ENCODE measurements around the gene PARD3B. TPM values are rescaled to one million over a fixed set of nuclear protein-coding genes. Genes with fewer than 3 reads are reported as not detected.

The PARD3B gene
- total RNA-seq, 1 donor from 2014 or later: 1.6 TPM

DNA sequence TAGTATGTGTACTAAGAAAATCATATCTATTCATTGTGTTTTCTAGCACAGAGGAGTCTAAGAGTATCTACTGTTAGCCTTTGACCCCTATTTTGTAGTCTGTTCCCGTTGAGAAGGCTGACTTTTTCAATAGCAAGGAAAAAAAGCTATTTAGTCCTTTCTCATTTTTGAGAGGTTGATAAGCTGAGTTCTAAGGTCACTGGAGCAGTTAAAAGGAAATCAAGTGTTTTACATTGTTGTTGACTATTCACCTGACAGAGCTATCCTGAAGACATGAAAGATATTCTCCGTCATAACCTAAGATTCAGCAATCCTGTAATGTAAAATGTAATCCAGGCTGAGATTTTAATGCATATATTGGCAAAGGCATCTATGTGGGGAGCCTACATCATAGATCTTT, 856.7 kb downstream of the PARD3B start:
- TF ChIP-seq, protein P1, sequence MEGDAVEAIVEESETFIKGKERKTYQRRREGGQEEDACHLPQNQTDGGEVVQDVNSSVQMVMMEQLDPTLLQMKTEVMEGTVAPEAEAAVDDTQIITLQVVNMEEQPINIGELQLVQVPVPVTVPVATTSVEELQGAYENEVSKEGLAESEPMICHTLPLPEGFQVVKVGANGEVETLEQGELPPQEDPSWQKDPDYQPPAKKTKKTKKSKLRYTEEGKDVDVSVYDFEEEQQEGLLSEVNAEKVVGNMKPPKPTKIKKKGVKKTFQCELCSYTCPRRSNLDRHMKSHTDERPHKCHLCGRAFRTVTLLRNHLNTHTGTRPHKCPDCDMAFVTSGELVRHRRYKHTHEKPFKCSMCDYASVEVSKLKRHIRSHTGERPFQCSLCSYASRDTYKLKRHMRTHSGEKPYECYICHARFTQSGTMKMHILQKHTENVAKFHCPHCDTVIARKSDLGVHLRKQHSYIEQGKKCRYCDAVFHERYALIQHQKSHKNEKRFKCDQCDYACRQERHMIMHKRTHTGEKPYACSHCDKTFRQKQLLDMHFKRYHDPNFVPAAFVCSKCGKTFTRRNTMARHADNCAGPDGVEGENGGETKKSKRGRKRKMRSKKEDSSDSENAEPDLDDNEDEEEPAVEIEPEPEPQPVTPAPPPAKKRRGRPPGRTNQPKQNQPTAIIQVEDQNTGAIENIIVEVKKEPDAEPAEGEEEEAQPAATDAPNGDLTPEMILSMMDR (IDR thresholded peaks at IDR 0.05; ENCODE audit: insufficient read depth, low read length, severe bottlenecking): no peak
- no peaks in the 10 kb centered on the region for H3K36me3 ChIP-seq (ENCODE audit: control insufficient read depth, insufficient read depth, low read length)

DNA sequence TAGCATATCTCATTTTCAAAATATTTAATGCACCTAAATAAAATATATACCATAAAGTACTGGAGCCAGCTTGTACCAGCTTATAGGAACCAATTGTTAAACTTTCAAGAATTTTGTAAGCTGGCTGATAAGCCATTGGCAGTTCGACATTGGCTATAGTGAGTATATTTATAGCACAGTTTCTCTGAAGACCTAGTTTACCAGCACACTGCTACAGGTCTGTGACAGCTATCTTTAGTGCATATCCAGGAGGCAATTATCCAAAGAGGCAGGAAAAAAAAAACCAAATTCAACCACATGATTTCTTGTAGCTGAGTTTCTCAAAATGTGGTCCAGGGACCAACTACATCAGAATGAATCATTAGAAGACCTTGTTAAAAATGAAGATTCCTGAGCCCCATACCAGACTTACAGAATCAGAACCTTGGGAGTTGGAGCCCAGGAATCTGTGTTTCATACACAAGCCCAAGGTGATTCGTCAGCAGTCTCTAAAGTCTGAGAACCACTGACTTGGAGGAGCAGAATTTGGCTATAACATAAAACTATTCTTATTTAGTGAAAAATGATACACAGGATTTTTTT, 858.1 kb downstream of the PARD3B start:
- no peak for FAIRE-seq
- TF ChIP-seq, protein P1 (IDR thresholded peaks at IDR 0.05; ENCODE audit: insufficient read depth, low read length, severe bottlenecking): no peak
- H3K27me3 ChIP-seq (ENCODE audit: control insufficient read depth, insufficient read depth, low read length): no peaks in the 10 kb centered on the region

More for the DNA sequence above, 856.7 kb downstream of the PARD3B start:
- H3K27me3 ChIP-seq (ENCODE audit: control insufficient read depth, insufficient read depth, low read length): no peaks in the 10 kb centered on the region
- FAIRE-seq (no peak), DNase-seq (ENCODE audit: low read depth) (no peak)
- no peak overlapping the region for H3K4me3 ChIP-seq (ENCODE audit: low read depth, low read length)

DNA sequence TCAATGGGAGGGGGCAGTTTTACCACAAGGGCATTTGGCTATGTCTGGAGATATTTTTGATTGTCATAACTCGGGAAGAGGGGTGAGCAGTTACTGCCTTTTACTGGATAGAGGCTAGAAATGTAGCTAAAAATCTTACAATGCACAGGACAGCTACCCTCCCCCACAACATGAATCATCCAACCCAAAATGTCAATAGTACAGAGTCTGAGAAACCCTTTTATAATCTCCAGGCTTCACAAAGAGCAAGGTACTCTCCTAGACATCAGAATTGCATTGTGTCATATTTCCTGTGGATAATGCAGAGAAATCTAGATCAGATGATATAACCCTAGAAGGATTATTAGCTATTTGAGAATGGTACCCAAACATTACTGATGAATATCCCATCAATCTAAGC, 859.9 kb downstream of the PARD3B start:
- TF ChIP-seq, protein P1 (IDR thresholded peaks at IDR 0.05; ENCODE audit: insufficient read depth, low read length, severe bottlenecking): no peak
- Histone ChIP-seq H3K4me3 (ENCODE audit: low read depth, low read length) (no peak overlapping the region), H3K36me3 (ENCODE audit: control insufficient read depth, insufficient read depth, low read length) (no peaks in the 10 kb centered on the region), H3K27me3 (ENCODE audit: control insufficient read depth, insufficient read depth, low read length) (no peaks in the 10 kb centered on the region)
- FAIRE-seq (no peak), DNase-seq (ENCODE audit: low read depth) (peak; percentile 44)

More for the DNA sequence above, 858.1 kb downstream of the PARD3B start:
- Histone ChIP-seq H3K4me3 (ENCODE audit: low read depth, low read length) (no peak overlapping the region), H3K36me3 (ENCODE audit: control insufficient read depth, insufficient read depth, low read length) (no peaks in the 10 kb centered on the region)
- DNase-seq (ENCODE audit: low read depth): no peak

DNA sequence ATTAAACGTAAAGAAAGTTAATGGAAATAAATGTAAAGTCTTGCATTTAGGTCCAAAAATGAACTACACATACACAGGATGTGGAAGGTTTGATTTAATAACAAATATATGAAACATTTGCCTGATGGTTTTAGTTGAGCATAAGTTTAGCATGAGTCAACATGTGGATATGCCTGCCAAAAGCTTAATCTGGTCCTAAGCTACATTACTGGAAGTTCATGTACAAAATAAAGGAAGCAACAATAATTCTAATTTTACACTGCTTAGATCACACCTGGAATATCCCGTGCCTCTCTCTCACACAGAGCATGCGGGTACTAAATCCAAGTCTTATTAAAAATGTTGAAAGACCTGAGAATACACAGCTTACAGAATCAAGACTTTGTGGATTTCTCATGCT, 860.5 kb downstream of the PARD3B start:
- TF ChIP-seq, protein P1 (IDR thresholded peaks at IDR 0.05; ENCODE audit: insufficient read depth, low read length, severe bottlenecking): no peak
- no peaks in the 10 kb centered on the region for H3K36me3 ChIP-seq (ENCODE audit: control insufficient read depth, insufficient read depth, low read length)
- no peak overlapping the region for H3K4me3 ChIP-seq (ENCODE audit: low read depth, low read length)
- no peaks in the 10 kb centered on the region for H3K27me3 ChIP-seq (ENCODE audit: control insufficient read depth, insufficient read depth, low read length)
- DNase-seq (ENCODE audit: low read depth) (peak; percentile 52), FAIRE-seq (no peak)

DNA sequence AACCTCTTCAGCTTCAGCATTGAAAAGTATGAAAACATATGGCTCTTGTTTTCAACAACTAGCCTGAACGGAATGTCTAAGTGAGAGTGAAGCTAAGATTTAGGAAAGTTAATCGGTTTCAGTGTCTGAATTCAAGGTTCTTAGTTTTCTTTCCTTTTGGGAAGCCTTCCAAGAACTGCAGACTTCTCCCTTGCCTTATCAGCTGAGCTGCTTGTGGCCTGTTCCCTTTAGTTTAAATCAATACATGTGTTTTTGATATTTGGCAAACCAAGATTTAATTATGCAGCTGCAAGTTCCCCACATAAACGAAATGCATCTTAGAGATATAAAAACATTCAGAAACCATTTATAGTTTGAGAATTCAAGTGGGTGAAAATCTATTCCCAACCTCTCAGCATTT, 862.7 kb downstream of the PARD3B start:
- no peak overlapping the region for H3K4me3 ChIP-seq (ENCODE audit: low read depth, low read length)
- TF ChIP-seq, protein P1 (IDR thresholded peaks at IDR 0.05; ENCODE audit: insufficient read depth, low read length, severe bottlenecking): no peak
- H3K27me3 ChIP-seq (ENCODE audit: control insufficient read depth, insufficient read depth, low read length): no peaks in the 10 kb centered on the region
- DNase-seq (ENCODE audit: low read depth) (no peak), FAIRE-seq (no peak)
- no peaks in the 10 kb centered on the region for H3K36me3 ChIP-seq (ENCODE audit: control insufficient read depth, insufficient read depth, low read length)

DNA sequence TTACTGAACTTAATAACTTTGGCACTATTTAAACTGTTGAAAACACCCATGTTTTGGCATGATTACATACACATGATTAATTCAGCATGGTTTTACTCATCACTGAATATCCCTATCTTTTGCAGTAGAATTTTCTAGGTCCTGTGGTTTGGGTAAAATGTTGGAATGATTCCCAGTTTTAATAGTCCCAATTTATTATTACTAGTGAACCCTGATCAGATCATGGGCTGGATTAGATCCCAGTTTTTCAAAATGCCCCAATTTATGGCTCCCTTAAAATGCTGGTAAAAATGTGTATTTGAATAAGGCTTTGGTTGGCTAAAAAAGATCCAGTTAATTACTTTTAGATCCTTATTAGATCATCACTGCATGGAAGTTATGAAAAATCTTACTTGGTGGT, 863.4 kb downstream of the PARD3B start:
- FAIRE-seq (no peak), DNase-seq (ENCODE audit: low read depth) (no peak)
- Histone ChIP-seq H3K27me3 (ENCODE audit: control insufficient read depth, insufficient read depth, low read length) (no peaks in the 10 kb centered on the region), H3K36me3 (ENCODE audit: control insufficient read depth, insufficient read depth, low read length) (no peaks in the 10 kb centered on the region), H3K4me3 (ENCODE audit: low read depth, low read length) (no peak overlapping the region)
- TF ChIP-seq, protein P1 (IDR thresholded peaks at IDR 0.05; ENCODE audit: insufficient read depth, low read length, severe bottlenecking): no peak

All from bronchial epithelial cell (primary cell).